ENCODE data around the gene USP31.

DNA sequence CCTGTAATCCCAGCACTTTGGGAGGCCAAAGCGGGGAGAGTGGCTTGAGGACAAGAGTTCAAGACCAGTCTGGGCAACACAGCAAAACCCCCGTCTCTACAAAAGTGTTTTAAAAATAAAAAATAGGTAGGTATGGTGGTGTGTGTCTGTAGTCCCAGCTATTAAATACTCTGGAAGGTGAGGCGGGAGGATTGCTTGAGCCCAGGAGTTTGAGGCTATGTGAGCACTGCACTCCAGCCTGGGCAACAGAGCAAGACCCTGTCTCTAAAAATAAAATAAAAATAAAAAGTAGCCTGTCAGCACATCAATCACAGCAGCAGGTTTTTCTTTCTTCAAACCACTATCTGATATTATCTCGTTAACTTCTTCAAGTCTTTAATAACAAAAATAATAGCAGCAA, 1.6 kb downstream of the USP31 start:
- TF ChIP-seq POLR2A (IDR thresholded peaks at IDR 0.05; ENCODE audit: low read depth, low read length): no peak
- no peak for TF ChIP-seq POLR2AphosphoS5 (IDR thresholded peaks at IDR 0.05; ENCODE audit: low read depth, low read length)
- TF ChIP-seq TAF1 (IDR thresholded peaks at IDR 0.05; ENCODE audit: borderline replicate concordance, low read depth, low read length): no peak
